ENCODE data around the gene FBXO39.

DNA sequence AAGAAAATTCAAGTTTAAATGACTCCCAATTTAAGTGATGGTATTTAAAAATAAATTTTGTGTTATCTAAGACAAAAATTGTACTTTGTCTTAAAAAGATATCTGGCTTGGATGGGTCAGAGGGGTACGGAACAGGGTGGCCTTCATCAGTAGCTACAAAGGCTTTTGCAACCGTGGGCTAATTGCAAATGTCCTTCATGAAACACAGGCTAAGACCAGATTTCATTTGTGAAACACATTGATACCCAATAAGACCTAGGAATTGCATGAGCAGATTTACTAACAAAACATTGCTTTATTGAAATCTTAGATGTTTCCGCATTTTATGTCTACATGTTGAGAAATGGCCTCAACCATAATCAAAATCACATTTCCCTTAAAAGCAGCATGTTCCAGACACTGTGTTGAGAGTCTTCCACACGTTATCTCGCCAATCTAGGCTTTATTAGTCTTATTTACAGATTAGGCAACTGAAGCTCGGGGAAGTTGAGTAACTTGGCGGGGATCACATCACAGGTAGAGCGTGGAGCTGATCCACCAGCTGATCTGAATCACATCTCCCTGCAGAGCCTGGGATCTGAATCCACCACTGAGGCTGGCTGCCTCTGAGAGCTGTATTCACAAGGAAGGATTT, 21.8 kb downstream of the FBXO39 start:
- TF ChIP-seq, protein P1, sequence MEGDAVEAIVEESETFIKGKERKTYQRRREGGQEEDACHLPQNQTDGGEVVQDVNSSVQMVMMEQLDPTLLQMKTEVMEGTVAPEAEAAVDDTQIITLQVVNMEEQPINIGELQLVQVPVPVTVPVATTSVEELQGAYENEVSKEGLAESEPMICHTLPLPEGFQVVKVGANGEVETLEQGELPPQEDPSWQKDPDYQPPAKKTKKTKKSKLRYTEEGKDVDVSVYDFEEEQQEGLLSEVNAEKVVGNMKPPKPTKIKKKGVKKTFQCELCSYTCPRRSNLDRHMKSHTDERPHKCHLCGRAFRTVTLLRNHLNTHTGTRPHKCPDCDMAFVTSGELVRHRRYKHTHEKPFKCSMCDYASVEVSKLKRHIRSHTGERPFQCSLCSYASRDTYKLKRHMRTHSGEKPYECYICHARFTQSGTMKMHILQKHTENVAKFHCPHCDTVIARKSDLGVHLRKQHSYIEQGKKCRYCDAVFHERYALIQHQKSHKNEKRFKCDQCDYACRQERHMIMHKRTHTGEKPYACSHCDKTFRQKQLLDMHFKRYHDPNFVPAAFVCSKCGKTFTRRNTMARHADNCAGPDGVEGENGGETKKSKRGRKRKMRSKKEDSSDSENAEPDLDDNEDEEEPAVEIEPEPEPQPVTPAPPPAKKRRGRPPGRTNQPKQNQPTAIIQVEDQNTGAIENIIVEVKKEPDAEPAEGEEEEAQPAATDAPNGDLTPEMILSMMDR (IDR thresholded peaks at IDR 0.05 in 4 of 5, conservative IDR thresholded peaks at IDR 0.05 in 1 of 5) = no peak
- TF ChIP-seq POLR2A (IDR thresholded peaks at IDR 0.05) = no peak

Measured in gastrocnemius medialis (tissue), 4 donors.